HG03469 (cell line): ENCODE data around the gene AP5Z1.

Experiments used
- ATAC-seq: cut with Tn5 transposase; IDR thresholded peaks from one replicate; pipeline ENCODE4 v1.9.1; 2021; ENCODE audit warnings: mild to moderate bottlenecking, moderate library complexity, moderate number of reproducible peaks; ENCODE audit not compliant: unreplicated experiment

Gene AP5Z1, protein sequence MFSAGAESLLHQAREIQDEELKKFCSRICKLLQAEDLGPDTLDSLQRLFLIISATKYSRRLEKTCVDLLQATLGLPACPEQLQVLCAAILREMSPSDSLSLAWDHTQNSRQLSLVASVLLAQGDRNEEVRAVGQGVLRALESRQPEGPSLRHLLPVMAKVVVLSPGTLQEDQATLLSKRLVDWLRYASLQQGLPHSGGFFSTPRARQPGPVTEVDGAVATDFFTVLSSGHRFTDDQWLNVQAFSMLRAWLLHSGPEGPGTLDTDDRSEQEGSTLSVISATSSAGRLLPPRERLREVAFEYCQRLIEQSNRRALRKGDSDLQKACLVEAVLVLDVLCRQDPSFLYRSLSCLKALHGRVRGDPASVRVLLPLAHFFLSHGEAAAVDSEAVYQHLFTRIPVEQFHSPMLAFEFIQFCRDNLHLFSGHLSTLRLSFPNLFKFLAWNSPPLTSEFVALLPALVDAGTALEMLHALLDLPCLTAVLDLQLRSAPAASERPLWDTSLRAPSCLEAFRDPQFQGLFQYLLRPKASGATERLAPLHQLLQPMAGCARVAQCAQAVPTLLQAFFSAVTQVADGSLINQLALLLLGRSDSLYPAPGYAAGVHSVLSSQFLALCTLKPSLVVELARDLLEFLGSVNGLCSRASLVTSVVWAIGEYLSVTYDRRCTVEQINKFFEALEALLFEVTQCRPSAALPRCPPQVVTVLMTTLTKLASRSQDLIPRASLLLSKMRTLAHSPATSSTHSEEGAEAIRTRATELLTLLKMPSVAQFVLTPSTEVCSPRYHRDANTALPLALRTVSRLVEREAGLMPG

DNA sequence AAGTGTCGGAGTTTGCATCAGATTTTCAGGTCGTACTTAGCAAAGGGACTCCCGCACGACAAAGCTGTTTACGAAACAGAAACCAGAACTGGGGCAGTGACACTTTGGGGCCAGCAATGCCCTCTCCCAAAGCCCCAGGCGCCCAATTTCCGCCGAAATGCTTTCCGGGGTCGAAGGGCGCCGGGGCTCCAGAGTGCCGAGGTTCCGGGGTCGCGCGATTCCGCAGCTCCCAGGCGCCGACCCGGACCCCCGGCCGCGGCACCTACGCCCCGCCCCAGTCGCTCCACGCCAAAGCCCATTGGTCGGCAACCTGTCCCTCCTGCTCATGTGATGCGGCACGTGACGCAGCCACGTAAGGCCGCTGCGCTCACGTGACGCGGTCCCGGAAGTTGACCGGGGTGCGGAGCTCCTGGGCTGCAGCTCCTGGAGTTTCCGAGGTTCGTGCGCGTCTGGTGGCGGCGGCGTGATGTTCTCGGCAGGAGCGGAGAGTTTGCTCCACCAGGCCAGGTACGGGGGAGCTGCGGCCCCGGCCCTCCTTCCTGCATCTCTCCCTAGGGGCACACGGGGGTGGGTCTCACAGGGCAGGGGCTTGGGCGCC lies at the start of gene AP5Z1:
Gene AP5Z1, plus strand, starts transcription at position 374 of the 598 bp plus-strand sequence. Its CDS starts 93 bp downstream, at position 467.
- ATAC-seq: peak; percentile 81

GRCh38 chr7:4725850-4726450 lies 49.5 kb upstream of the AP5Z1 start:
- no peak for ATAC-seq

GRCh38 chr7:4726566-4726965 lies 48.9 kb upstream of the AP5Z1 start:
- ATAC-seq: no peak

GRCh38 chr7:4727914-4728705 lies 47.3 kb upstream of the AP5Z1 start:
- no peak for ATAC-seq

DNA sequence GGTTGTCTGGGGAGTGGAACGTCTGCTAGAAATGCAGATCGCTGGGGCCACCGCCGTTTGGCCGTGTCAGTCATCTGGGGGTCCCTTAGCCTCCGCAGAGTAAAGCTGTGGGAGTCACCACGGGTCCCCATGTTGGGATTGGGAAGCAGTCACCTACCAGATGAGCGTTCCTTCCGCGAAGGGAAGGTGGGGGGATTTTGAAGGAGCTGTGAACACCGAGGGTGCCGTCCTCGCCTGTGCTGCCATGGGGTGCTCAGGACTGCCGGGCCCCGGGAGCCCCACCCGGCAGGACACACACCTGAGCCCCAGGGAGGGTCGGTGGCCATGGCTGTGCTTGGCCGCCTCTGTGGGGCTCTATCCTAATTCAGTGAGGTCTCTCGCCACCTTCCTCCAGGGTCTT lies 46.2 kb upstream of the AP5Z1 start:
- no peak for ATAC-seq

- ATAC-seq: no peak
Observed at GRCh38 chr7:4730276-4730675, 45.1 kb upstream of the AP5Z1 start.

DNA sequence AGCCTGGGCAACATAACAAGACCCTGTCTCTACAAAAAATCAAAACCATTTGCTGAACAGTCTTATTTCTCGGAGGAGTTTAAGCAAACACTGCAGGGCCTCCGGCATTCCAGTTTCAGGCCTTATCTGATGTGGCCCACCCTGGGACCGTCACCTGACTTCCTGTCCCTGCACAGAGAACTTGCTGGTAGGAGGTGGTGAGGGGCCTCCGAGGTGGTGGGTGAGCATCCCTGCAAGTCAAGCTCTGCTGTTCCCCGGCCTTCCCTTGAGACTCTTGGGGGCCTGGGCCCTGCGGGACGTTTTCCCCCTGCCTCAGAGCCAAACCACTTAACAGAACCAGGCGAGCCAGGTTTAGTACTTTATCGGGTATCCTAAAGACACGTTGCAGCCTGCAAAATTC lies 44.5 kb upstream of the AP5Z1 start:
- ATAC-seq: no peak

DNA sequence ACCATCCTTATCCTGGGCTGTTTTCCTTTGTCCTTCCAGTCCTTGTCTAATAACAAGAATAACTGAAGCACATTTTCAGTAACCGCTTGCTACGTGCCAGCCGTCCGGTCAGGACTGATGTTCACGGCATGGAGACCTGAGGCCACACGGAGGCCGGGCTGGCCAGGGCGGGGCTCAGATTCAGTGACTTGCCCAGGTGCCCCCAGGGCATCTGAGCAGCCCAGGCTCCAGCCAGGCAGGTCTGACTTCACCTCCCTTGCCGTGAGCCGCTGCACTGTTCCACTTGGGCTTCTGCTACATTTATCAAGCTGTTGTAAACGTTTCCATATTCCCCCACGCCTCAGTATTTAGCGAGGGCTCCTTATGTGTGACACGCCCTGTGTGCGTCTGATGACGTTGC lies 43.6 kb upstream of the AP5Z1 start:
- no peak for ATAC-seq

DNA sequence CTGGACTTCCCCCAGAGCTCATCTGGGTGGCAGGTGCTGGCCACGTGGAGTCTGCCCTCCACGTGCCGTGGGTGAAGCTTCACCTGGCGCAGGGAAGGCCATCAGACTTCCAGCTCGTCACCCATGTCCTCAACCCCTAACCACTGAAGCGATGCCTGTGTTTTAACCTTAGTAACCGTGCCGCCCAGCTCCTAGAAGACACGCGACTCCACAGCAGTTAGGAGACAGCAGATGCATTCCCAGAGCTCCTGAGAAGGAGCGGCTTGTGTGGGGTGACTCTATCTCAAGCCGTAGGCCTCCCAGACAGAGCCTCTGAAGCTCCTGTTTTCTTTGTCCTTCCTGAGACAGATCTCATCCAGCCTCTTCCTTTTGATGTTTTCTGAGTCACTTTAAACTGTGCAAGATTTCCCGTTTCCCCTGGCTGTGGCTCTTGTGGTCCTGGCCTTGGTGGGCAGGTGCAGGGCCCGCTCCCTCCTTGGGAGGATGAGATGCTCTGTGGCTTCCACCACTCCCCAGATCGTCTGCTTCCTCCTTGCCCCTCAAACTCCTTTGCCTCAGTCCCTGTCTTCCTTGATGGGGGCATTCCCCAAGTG lies 41.4 kb upstream of the AP5Z1 start:
- no peak for ATAC-seq

- ATAC-seq: no peak
Observed at GRCh38 chr7:4734587-4735345, 40.7 kb upstream of the AP5Z1 start.

- ATAC-seq: no peak
Observed at GRCh38 chr7:4737300-4737699, 38.1 kb upstream of the AP5Z1 start.

DNA sequence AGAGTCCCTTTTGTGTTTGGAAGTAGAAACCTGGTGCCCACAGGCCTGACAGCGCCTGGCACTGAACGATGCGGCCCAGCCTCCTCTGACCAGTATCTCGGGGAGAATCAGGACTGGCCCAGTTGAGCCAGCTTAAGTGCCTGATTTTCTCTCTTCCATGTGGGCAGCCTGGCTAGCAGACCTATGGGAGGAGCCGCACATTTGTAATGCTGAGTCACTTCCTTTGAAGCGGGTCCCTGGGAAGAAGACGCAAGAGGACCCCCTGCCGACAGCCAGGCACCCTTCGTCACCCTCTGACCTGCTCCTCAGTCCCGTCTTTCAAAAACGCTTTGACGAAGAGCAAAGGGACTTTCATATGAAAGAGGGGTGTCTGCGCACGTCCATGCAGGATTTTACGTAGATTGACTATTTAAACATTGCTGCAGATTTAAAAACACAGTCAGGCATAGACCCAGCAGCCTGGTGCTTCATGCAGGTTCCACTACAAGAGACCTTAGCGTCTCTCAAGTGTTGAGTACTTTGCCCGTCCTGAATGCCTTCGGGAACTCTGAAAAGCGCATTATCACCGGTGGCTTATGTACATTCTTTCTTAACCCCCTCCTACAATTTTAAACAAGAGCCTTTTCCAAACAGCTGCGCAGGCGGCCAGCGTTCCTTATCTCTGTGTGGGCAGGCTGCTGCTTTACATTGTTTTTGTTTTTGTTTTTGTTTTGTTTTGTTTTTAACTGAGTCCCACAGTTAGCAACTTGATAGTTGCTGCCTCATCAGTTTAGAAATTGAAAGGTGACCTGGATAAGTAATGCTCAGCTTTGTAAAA lies 36.5 kb upstream of the AP5Z1 start:
- no peak for ATAC-seq

DNA sequence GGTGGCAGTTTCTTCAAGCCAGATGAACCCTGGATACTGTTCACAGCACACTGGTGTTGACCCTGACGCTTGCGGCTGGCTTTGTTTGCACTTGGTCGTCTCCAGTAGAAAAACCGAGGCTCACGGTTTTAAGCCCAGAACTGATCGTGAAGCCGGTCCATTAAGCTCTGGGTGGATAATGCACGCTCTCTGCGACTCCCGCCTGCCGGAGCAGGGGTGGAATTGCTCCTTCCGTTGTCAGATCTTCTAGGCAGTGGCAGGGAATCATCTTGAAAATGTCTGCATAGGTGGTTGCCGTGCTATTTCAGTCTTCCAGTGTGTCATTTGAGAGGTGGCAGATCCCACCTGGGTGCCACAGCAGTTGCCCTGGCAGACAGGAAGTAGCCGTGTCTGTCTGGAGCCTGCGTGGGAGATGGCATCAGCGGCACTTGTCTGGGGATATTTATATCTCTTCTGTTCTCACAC lies 35.9 kb upstream of the AP5Z1 start:
- no peak for ATAC-seq

- no peak for ATAC-seq
Observed at GRCh38 chr7:4740796-4741195, 34.6 kb upstream of the AP5Z1 start.

GRCh38 chr7:4742051-4742573 lies 33.3 kb upstream of the AP5Z1 start:
- ATAC-seq: no peak

DNA sequence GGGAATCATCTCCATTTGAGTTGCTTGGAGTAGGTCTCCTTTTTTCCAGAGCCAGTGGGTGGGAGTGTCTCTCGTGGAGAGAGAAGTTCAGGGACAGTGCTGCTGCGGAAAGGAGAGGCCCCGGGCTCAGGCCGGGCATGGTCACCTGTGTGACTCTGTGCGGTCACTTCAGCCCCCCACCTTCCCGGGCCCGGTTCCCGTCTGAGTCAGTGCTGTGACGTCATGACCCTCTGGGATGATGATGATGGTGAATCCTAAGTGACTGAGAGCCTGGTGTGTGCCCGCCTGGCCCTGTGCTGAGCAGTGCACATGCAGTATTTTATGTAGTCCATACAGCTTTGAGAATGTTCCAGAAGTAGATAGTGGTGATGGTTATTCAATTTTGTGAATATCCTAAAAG lies 32.6 kb upstream of the AP5Z1 start:
- no peak for ATAC-seq

DNA sequence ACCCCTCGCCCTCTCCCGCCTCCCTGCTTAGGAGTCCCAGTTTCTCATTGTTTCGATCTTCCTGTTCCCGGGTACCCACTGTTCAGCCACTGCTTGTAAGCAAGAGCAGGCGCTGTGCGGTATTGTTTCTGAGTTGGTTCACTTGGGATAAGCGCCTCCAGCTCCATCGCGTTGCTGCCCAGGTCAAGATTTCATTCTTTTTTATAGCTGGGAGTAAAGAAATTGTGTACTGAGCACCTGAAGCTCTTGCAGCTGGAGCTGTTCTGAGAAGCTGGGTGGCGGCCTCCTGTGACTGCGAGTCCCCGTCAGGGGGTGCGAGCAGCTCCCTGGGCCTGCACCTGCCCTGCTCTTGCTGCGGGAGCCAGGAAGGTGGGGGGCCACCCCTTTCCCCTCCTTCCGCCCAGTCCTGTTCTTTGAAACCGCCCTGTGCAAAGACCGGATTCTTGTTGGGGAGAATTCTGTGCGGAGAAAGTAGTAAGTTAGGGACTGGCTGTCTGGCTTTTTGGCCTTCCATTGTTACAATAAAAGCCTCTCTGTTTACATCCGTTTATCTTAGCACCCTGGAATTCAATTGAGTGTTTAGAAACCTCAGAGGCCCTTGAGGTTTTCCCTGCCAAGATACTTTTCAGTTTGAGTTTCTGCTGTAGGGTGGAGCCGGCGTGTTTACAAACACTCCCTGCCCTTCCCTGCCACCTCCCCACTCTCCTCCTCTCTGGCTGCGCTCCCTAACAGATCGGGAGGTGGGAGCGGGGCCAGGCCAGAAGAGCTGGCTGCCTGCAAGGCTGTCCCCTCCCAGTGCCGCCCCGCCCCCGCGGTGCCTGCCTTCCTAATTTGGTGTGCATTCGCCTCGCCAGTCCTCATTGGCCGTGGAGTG lies 30.8 kb upstream of the AP5Z1 start:
- peak; percentile 52 for ATAC-seq
